K562 (cell line): Measurements from ENCODE around the gene MPPED1. TPM values are rescaled to one million over a fixed set of nuclear protein-coding genes. Genes with fewer than 3 reads are reported as not detected.

ENCODE experiments used
- ATAC-seq: fragments of 200-7000 bp; cut with Tn5 transposase; 3 replicates; pipeline ENCODE4 v1.9.1; 2020; ENCODE audit warnings: moderate library complexity
- BruUV-seq: library from RNA; stranded (reverse); fragments of 400-500 nt; replicated peaks from 2 replicates; lab custom pipeline; 2021; lab: Mats Ljungman, UMichigan
- CTCF ChIA-PET: fragments of 300-600 bp; formaldehyde crosslinking; extraction: SDS; loops from one replicate; lab custom pipeline; 2021; ENCODE audit warnings: low intra/inter-chr PET ratio; lab: Yijun Ruan, JAX
- POLR2A ChIA-PET: fragments of 300-600, 350-650 bp; sonication (Branson Sonifier 250); formaldehyde crosslinking; extraction: SDS; loops from one replicate; lab custom pipeline; 2021; ENCODE audit warnings: antibody characterized with exemption, inconsistent platforms; lab: Yijun Ruan, JAX
- DNase-seq, 4 experiments: peaks; one replicate each; pipeline versions ENCODE4 v3.0.0 to v3.0.0-alpha.2; 2011 to 2018; ENCODE audit warnings: low spot score in 3 of 4, mixed read lengths in 3 of 4; ENCODE audit errors: extremely low read depth in 1 of 4
- FAIRE-seq: peaks from 2 replicates; lab custom pipeline; 2011; peaks lifted over from hg19 to GRCh38; lab: Jason Lieb, UNC
- H2AFZ ChIP-seq: 2 replicates; pipeline ENCODE4 v1.6.0; 2011; ENCODE audit warnings: low read depth, low read length, control low read depth, inconsistent platforms
- H3K27ac ChIP-seq: fragments of 200-600 bp; 3 replicates; pipeline ENCODE4 v1.8.0; 2011; ENCODE audit warnings: low read depth, mild to moderate bottlenecking, control low read depth, inconsistent platforms, low read length, moderate library complexity, mixed read lengths; ENCODE audit errors: extremely low read depth
- H3K27me3 ChIP-seq, 2 experiments: fragments of 300-600 bp in 1 of 2; 2 replicates in 1 of 2; 3 replicates in 1 of 2; pipeline versions ENCODE4 v1.6.0 to v1.8.0; 2011; ENCODE audit warnings: inconsistent platforms in 2 of 2, low read length in 2 of 2, mild to moderate bottlenecking in 1 of 2, mixed read lengths in 1 of 2, moderate library complexity in 1 of 2; ENCODE audit not compliant: control insufficient read depth in 2 of 2, insufficient read depth in 2 of 2
- H3K36me3 ChIP-seq: fragments of 300-600 bp; 3 replicates; pipeline ENCODE4 v1.8.0; 2011; ENCODE audit warnings: mild to moderate bottlenecking, low read length, inconsistent platforms; ENCODE audit not compliant: control insufficient read depth, insufficient read depth
- H3K4me1 ChIP-seq, 2 experiments: fragments of 200-600 bp in 1 of 2; replicated peaks in 1 of 2; 2 replicates in 1 of 2; 3 replicates in 1 of 2; pipeline versions ENCODE4 v1.5.1 to v1.8.0; 2011; ENCODE audit warnings: inconsistent platforms in 2 of 2, low read length in 2 of 2, mild to moderate bottlenecking in 1 of 2, mixed read lengths in 1 of 2, moderate library complexity in 1 of 2; ENCODE audit not compliant: control insufficient read depth in 2 of 2, insufficient read depth in 2 of 2
- H3K4me2 ChIP-seq: 2 replicates; pipeline ENCODE4 v1.6.1; 2011; ENCODE audit warnings: low read length, control low read depth, inconsistent platforms, mixed read lengths; ENCODE audit not compliant: insufficient read depth
- H3K4me3 ChIP-seq: fragments of 200-600 bp; sonication (generic), shearing (Covaris generic); 2 replicates; pipeline ENCODE4 v1.5.1; 2016; ENCODE audit warnings: control low read depth, inconsistent platforms
- H3K79me2 ChIP-seq: fragments of 200-600 bp; 3 replicates; pipeline ENCODE4 v1.8.0; 2011; ENCODE audit warnings: low read length, inconsistent platforms; ENCODE audit not compliant: control insufficient read depth, insufficient read depth
- H3K9ac ChIP-seq, 2 experiments: 2 replicates each; pipeline versions ENCODE4 v1.6.0 to v1.6.1; 2011; ENCODE audit warnings: low read depth in 2 of 2, low read length in 2 of 2, control low read depth in 1 of 2, inconsistent platforms in 1 of 2, mild to moderate bottlenecking in 1 of 2, mixed read lengths in 1 of 2; ENCODE audit not compliant: insufficient read depth in 1 of 2
- H3K9me1 ChIP-seq: one replicate; pipeline ENCODE4 v1.6.0; 2011; ENCODE audit warnings: inconsistent platforms, mild to moderate bottlenecking, low read length, moderate library complexity; ENCODE audit not compliant: control insufficient read depth, insufficient read depth
- H3K9me3 ChIP-seq: replicated peaks from 2 replicates; pipeline ENCODE4 v1.5.1; 2011; ENCODE audit warnings: low read depth, low read length, inconsistent platforms; ENCODE audit not compliant: control insufficient read depth, insufficient read depth
- H4K20me1 ChIP-seq: replicated peaks from 2 replicates; pipeline ENCODE4 v1.6.1; 2011; ENCODE audit warnings: low read length, inconsistent platforms, mixed read lengths; ENCODE audit not compliant: control insufficient read depth, insufficient read depth
- ARID1B ChIP-seq: fragments of 450-650 bp; IDR thresholded peaks from 2 replicates; pipeline ENCODE4 v1.6.1; 2016; ENCODE audit warnings: antibody characterized with exemption, mild to moderate bottlenecking, inconsistent platforms
- ETV1 ChIP-seq: fragments of 450-650 bp; conservative IDR thresholded peaks from 2 replicates; pipeline ENCODE4 v1.6.1; 2016; ENCODE audit warnings: missing genetic modification characterization, control low read depth, low read depth, missing compliant biosample characterization
- FOXO4 ChIP-seq: fragments of 450-650 bp; formaldehyde crosslinking; IDR thresholded peaks from 2 replicates; pipeline ENCODE4 v1.4.0; 2020; ENCODE audit warnings: mild to moderate bottlenecking, moderate library complexity
- ILK ChIP-seq: fragments of 450-650 bp; IDR thresholded peaks from 2 replicates; pipeline ENCODE4 v1.6.1; 2016; ENCODE audit warnings: missing genetic modification characterization, low read depth, mild to moderate bottlenecking, missing compliant biosample characterization, moderate library complexity, borderline replicate concordance
- KLF10 ChIP-seq: fragments of 250-450 bp; sonication (Bioruptor Pico); IDR thresholded peaks from 2 replicates; pipeline ENCODE4 v1.6.1; 2021; ENCODE audit warnings: matching md5 sums
- MLX ChIP-seq, 2 experiments: fragments of 450-650 bp in 1 of 2; sonication (generic) in 1 of 2; formaldehyde crosslinking; conservative IDR thresholded peaks; 2 replicates each; pipeline versions ENCODE4 v1.4.0 to v1.8.1; 2020 to 2022; ENCODE audit warnings: mild to moderate bottlenecking in 1 of 2, missing genetic modification reagents in 1 of 2
- NFATC3 ChIP-seq: fragments of 450-650 bp; IDR thresholded peaks from 2 replicates; pipeline ENCODE4 v1.6.1; 2017; ENCODE audit warnings: mild to moderate bottlenecking
- SMAD1 ChIP-seq: fragments of 150-350 bp; IDR thresholded peaks from 2 replicates; pipeline ENCODE4 v1.6.1; 2014; ENCODE audit warnings: low read length, low read depth; ENCODE audit not compliant: partially characterized antibody
- SMARCC2 ChIP-seq: fragments of 450-650 bp; IDR thresholded peaks from 2 replicates; pipeline ENCODE4 v1.6.1; 2017; ENCODE audit warnings: antibody characterized with exemption, moderate library complexity, mild to moderate bottlenecking, low read depth
- TAF9B ChIP-seq: fragments of 450-650 bp; IDR thresholded peaks from 2 replicates; pipeline ENCODE4 v1.6.1; 2018; ENCODE audit warnings: mild to moderate bottlenecking; ENCODE audit not compliant: partially characterized antibody
- WHSC1 ChIP-seq: IDR thresholded peaks from one replicate; pipeline ENCODE4 v1.6.1; 2012; ENCODE audit warnings: low read length, control low read depth, inconsistent platforms
- ZBTB1 ChIP-seq: sonication (generic); formaldehyde crosslinking; IDR thresholded peaks from 2 replicates; pipeline ENCODE4 v1.8.1; 2023; ENCODE audit warnings: missing genetic modification reagents, low read depth, mild to moderate bottlenecking, borderline replicate concordance
- ZNF146 ChIP-seq: IDR thresholded peaks from one replicate; pipeline ENCODE4 v1.6.1; 2018; ENCODE audit warnings: missing compliant biosample characterization; ENCODE audit not compliant: unreplicated experiment
- ZNF780A ChIP-seq: fragments of 250-450 bp; sonication (Bioruptor Pico); IDR thresholded peaks from 2 replicates; pipeline ENCODE4 v1.5.0; 2021; ENCODE audit warnings: mild to moderate bottlenecking
- ZSCAN32 ChIP-seq: fragments of 450-650 bp; formaldehyde crosslinking; IDR thresholded peaks from 2 replicates; pipeline ENCODE4 v1.4.0; 2020; ENCODE audit warnings: mild to moderate bottlenecking, moderate library complexity
- WGBS: fragments of 100-300 bp; shearing (Covaris generic); methylation state at CpG from one replicate; pipeline ENCODE4 v1.1.6; 2016; ENCODE audit warnings: low coverage, mixed read lengths; ENCODE audit not compliant: insufficient coverage; ENCODE audit errors: missing lambda C conversion rate; 5-methylcytosine and 5-hydroxymethylcytosine counted together
- in situ Hi-C: fragments of 300-500 bp; cut with MboI; formaldehyde crosslinking; loops from 4 replicates; pipeline ENCODE4 v1.15.0; 2018; ENCODE audit warnings: inconsistent platforms, mixed read lengths
- intact Hi-C: fragments of 100-400 bp; cut with micrococcal nuclease; formaldehyde crosslinking; loops from 2 replicates; pipeline ENCODE4 v1.14.2; 2022
- polyA plus RNA-seq, 8 experiments: library from polyadenylated mRNA; depleted of rRNA in 4 of 8; stranded (reverse) in 5 of 8; unstranded in 3 of 8; fragments of >200 nt; fragmentation: Nextera tagmentation in 2 of 8; fragmentation: Illumina TruSeq in 1 of 8; extraction: Ambion mirVana in 2 of 8; extraction: Trizol in 1 of 8; gene quantifications; 2 replicates each; pipeline versions ENCODE4 v1.2.1 to v1.2.3, GENCODE V29; 2011 to 2014; ENCODE audit warnings: inconsistent platforms in 1 of 8, missing spikeins in 1 of 8
- total RNA-seq, 7 experiments: library from RNA; depleted of rRNA in 6 of 7; stranded (reverse); fragments of >200 nt in 6 of 7; fragmentation: Illumina TruSeq in 2 of 7; extraction: Trizol in 2 of 7; gene quantifications; 2 replicates each; pipeline versions ENCODE4 v1.2.1 to v1.2.3, GENCODE V29; 2011 to 2021; ENCODE audit warnings: low replicate concordance in 1 of 7

Gene MPPED1
- total and polyA plus RNA-seq, 9 of the 15 experiments (the other 6 are each of a cell fraction or from before 2014, with no cell fraction given), result not detected

GRCh38 chr22:43501878-43502277 is 90.1 kb downstream of the MPPED1 start:
- H3K79me2 ChIP-seq, result no peaks in the 10 kb centered on the region
- H3K36me3 ChIP-seq, result no peaks in the 10 kb centered on the region
- 0% methylated on average over 10 of the region's 11 CpGs for WGBS
- DNase-seq, result no peak
- no peak overlapping the region for H2AFZ ChIP-seq
- no peak overlapping the region for H3K4me2 ChIP-seq
- POLR2A ChIA-PET, result interaction anchor here (0.6 kb wide), 1 partner anchor 501 kb away, joined by 3 read pairs; no protein-coding TSS in a partner anchor
- no peaks in the 10 kb centered on the region for H3K9me1 ChIP-seq
- H3K27ac ChIP-seq, result no peak overlapping the region
- H3K4me1 ChIP-seq, result no peaks in the 10 kb centered on the region
- TF ChIP-seq TAF9B (no peak), NFATC3 (no peak), MLX (CRISPR knock-in tag; conservative IDR thresholded peaks at IDR 0.05) (no peak), ILK (tag) (no peak), FOXO4 (CRISPR knock-in tag) (no peak), SMAD1 (no peak), ZNF146 (CRISPR knock-in tag) (no peak), KLF10 (CRISPR knock-in tag) (no peak), ZBTB1 (no peak), SMARCC2 (no peak), ETV1 (tag) (no peak), ARID1B (no peak), WHSC1 (no peak), ZSCAN32 (CRISPR knock-in tag) (no peak), ZNF780A (CRISPR knock-in tag) (no peak)
- TF ChIP-seq, all 486 proteins: peak for 0
- CTCF ChIA-PET, result no interaction called here
- no peak for ATAC-seq
- no peaks in the 10 kb centered on the region for H3K9me3 ChIP-seq
- H3K4me3 ChIP-seq, result no peak overlapping the region
- no TSS peak for BruUV-seq
- H3K9ac ChIP-seq, result no peak overlapping the region
- in situ Hi-C loops, result no loop called here
- H4K20me1 ChIP-seq, result no peaks in the 10 kb centered on the region
- intact Hi-C loops, result no loop called here
- no peaks in the 10 kb centered on the region for H3K27me3 ChIP-seq
- no peak for FAIRE-seq
